ENCODE results near the gene BLM.

DNA sequence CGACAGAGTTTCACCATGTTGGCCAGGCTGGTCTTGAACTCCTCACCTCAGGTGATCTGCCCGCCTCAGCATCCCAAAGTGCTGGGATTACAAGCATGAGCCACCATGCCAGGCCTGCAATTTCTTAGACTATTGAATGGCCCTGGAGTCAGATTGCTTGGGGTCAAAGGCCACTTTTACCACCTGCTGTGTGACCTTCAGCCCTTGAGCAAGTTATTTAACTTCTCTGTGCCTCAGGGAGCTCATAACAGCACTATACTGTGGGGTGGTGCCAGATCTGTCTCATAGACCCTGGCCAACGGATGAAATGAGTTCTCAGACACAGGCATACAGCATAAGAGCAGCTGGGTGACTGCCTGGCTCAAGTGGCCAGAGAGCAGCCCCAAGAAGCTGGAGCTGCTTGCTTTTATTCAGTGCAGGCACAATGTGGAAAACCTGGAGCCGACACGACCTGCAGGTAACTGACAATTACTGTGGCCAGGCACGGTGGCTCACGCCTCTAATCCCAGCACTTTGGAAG, 106.4 kb downstream of the BLM start:
- TF ChIP-seq, protein P1, sequence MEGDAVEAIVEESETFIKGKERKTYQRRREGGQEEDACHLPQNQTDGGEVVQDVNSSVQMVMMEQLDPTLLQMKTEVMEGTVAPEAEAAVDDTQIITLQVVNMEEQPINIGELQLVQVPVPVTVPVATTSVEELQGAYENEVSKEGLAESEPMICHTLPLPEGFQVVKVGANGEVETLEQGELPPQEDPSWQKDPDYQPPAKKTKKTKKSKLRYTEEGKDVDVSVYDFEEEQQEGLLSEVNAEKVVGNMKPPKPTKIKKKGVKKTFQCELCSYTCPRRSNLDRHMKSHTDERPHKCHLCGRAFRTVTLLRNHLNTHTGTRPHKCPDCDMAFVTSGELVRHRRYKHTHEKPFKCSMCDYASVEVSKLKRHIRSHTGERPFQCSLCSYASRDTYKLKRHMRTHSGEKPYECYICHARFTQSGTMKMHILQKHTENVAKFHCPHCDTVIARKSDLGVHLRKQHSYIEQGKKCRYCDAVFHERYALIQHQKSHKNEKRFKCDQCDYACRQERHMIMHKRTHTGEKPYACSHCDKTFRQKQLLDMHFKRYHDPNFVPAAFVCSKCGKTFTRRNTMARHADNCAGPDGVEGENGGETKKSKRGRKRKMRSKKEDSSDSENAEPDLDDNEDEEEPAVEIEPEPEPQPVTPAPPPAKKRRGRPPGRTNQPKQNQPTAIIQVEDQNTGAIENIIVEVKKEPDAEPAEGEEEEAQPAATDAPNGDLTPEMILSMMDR (conservative IDR thresholded peaks at IDR 0.05; ENCODE audit: low read length): no peak
- no peak for TF ChIP-seq EZH2phosphoT487 (IDR thresholded peaks at IDR 0.05; ENCODE audit: borderline replicate concordance)
